Erythroblast (primary cell): ENCODE results near the gene RCVRN.

Source experiments
- GATA1 ChIP-seq: IDR thresholded peaks from 2 replicates; pipeline ENCODE4 v1.6.1; 2011; ENCODE audit warnings: low read depth, mild to moderate bottlenecking, control low read depth, low read length, moderate library complexity
- POLR2A ChIP-seq: IDR thresholded peaks from 2 replicates; pipeline ENCODE4 v1.6.1; 2011; ENCODE audit warnings: mild to moderate bottlenecking, low read length

DNA sequence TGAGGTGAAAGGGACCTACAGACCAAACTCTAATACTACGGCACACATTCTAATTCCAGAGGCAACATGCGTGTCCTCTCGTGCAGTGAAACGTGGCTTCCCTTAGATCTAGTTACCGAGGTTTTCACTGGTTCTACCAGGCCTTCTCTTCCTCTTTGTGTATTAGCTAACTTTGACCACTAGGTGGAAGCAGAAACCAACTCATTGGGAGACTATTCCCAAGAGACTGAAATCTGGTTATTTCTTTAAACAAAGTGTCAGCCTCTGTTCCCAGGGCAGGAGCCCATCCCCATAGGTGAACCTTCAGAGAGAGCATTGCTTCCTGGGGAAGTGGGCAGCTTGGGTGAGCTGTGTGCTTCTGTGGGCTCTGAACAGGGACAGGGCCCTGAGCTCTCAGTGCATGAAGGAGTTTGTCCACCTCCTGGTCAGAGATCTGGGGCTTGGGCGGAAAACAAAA lies 19.7 kb upstream of the RCVRN start:
- TF ChIP-seq POLR2A, result no peak
- no peak for TF ChIP-seq GATA1
